Calu3 (cell line): ENCODE results near the gene PPFIBP2. TPM values are rescaled to one million over a fixed set of nuclear protein-coding genes. Genes with fewer than 3 reads are reported as not detected.

Experiments
- BruUV-seq: library from RNA; stranded (reverse); fragments of 400-500 nt; replicated peaks from 2 replicates; lab custom pipeline; 2021; lab: Mats Ljungman, UMichigan
- CTCF ChIA-PET: fragments of 300-600 bp; sonication (Branson Sonifier 250); formaldehyde crosslinking; loops from one replicate; lab custom pipeline; 2022; ENCODE audit warnings: antibody characterized with exemption; lab: Charles Lee
- DNase-seq: peaks from one replicate; pipeline ENCODE4 v3.0.0; 2022
- H3K27ac Mint-ChIP-seq: one replicate; pipeline ENCODE4 v1.8.0; 2022; ENCODE audit warnings: mixed read lengths; ENCODE audit not compliant: unreplicated experiment
- H3K27me3 Mint-ChIP-seq: one replicate; pipeline ENCODE4 v1.8.0; 2022; ENCODE audit warnings: mixed read lengths; ENCODE audit not compliant: unreplicated experiment
- H3K36me3 Mint-ChIP-seq: one replicate; pipeline ENCODE4 v1.8.0; 2022; ENCODE audit warnings: mild to moderate bottlenecking, moderate library complexity, mixed read lengths; ENCODE audit not compliant: insufficient read depth, unreplicated experiment
- H3K4me1 Mint-ChIP-seq: one replicate; pipeline ENCODE4 v1.8.0; 2022; ENCODE audit warnings: mild to moderate bottlenecking, low read depth, mixed read lengths; ENCODE audit not compliant: unreplicated experiment
- H3K4me3 Mint-ChIP-seq: one replicate; pipeline ENCODE4 v1.8.0; 2022; ENCODE audit warnings: mild to moderate bottlenecking, low read depth, moderate library complexity, mixed read lengths; ENCODE audit not compliant: unreplicated experiment
- H3K9me3 Mint-ChIP-seq: one replicate; pipeline ENCODE4 v1.8.0; 2022; ENCODE audit warnings: low read depth, mixed read lengths; ENCODE audit not compliant: unreplicated experiment
- intact Hi-C: fragments of 100-400 bp; cut with micrococcal nuclease; formaldehyde crosslinking; loops from one replicate; pipeline ENCODE4 v1.10.0; 2022; ENCODE audit not compliant: unreplicated experiment
- total RNA-seq: library from RNA; stranded (reverse); gene quantifications from 2 replicates; pipeline ENCODE4 v1.2.3, GENCODE V29; 2022
- TF ChIP-seq, protein P1 (sequence below): fragments of 200-600 bp; IDR thresholded peaks from one replicate; pipeline ENCODE4 v1.8.0; 2022; ENCODE audit warnings: antibody characterized with exemption; ENCODE audit not compliant: unreplicated experiment

The PPFIBP2 gene
- total RNA-seq, 1 experiment from 2014 or later: 28.5 TPM

DNA sequence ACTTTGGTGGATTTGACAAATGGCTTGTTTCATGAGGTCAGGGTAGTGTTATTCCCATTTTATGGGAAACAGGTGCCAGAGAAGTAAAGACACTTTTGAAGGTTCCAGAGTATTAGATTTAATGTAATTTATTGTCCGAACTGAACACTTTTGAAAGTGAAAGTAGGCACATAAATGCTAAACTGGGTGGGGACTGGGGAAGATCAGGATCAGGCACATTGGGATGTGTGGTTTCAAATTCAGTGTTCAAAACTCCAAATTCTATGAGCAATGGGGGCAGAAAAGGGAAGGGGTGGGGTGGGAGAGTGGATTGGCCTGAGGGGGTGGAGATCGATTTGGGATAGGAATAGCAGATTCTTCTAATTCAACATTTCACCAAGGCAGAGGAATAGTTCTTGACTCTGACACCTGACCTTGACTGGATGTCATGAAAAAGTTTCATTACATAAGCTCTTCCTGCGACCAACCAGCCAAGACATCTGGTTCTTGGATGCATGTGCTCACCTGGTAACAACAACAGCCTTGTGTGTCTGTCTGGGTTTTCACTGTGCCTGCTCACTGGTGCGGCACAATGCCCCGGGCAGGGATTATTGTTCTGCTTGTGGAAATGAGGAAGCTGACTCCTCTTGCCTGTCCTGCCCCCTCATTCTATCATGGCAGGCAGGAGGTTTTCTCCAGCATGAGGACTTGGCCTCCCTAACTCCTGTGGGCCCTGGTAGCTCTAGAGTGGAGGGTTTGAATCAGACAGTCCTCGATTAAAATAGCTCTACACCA, 10.8 kb downstream of the PPFIBP2 start:
- BruUV-seq: no TSS peak
- CTCF ChIA-PET: no interaction called here
- no peaks in the 10 kb centered on the region for H3K36me3 Mint-ChIP-seq

DNA sequence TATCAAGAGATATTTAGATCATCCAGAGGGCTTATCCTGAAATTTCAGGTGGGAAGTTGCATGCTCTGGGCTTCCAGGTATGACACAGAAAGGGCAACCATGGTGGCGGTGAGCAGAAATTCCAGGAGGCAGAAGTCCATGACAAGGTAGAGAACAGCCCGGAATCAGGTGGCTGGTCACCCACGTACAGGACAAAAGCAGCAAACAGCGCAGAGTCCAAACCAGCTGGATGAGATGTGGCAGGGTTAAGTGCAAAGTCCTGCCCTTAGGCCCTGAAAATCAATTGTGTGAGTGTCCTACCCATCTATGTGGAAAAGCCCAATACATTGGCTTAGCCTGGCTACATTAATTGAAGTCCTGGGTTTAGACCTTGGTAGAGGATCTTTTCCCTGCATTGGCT, 11.6 kb downstream of the PPFIBP2 start:
- peaks cover 40% of the 10 kb centered on the region for H3K27me3 Mint-ChIP-seq
- H3K9me3 Mint-ChIP-seq: no peaks in the 10 kb centered on the region
- no peaks in the 10 kb centered on the region for H3K36me3 Mint-ChIP-seq
- H3K4me1 Mint-ChIP-seq: no peaks in the 10 kb centered on the region
- H3K4me3 Mint-ChIP-seq: no peak overlapping the region
- TF ChIP-seq, protein P1, sequence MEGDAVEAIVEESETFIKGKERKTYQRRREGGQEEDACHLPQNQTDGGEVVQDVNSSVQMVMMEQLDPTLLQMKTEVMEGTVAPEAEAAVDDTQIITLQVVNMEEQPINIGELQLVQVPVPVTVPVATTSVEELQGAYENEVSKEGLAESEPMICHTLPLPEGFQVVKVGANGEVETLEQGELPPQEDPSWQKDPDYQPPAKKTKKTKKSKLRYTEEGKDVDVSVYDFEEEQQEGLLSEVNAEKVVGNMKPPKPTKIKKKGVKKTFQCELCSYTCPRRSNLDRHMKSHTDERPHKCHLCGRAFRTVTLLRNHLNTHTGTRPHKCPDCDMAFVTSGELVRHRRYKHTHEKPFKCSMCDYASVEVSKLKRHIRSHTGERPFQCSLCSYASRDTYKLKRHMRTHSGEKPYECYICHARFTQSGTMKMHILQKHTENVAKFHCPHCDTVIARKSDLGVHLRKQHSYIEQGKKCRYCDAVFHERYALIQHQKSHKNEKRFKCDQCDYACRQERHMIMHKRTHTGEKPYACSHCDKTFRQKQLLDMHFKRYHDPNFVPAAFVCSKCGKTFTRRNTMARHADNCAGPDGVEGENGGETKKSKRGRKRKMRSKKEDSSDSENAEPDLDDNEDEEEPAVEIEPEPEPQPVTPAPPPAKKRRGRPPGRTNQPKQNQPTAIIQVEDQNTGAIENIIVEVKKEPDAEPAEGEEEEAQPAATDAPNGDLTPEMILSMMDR: no peak
- no peak for DNase-seq
- CTCF ChIA-PET: no interaction called here
- H3K27ac Mint-ChIP-seq: no peak overlapping the region
- no TSS peak for BruUV-seq
- intact Hi-C loops: no loop called here

More for the DNA sequence above, 10.8 kb downstream of the PPFIBP2 start:
- Mint-ChIP-seq H3K4me3 (no peak overlapping the region), H3K27ac (no peak overlapping the region), H3K4me1 (no peaks in the 10 kb centered on the region), H3K27me3 (peaks cover 40% of the 10 kb centered on the region), H3K9me3 (no peaks in the 10 kb centered on the region)
- intact Hi-C loops: no loop called here
- TF ChIP-seq, protein P1: no peak
- DNase-seq: no peak

- H3K4me1 Mint-ChIP-seq: no peaks in the 10 kb centered on the region
- no peaks in the 10 kb centered on the region for H3K9me3 Mint-ChIP-seq
- intact Hi-C loops: no loop called here
- CTCF ChIA-PET: no interaction called here
- H3K4me3 Mint-ChIP-seq: no peak overlapping the region
- no peak overlapping the region for H3K27ac Mint-ChIP-seq
- TF ChIP-seq, protein P1: no peak
- DNase-seq: no peak
- H3K36me3 Mint-ChIP-seq: no peaks in the 10 kb centered on the region
- H3K27me3 Mint-ChIP-seq: peaks cover 40% of the 10 kb centered on the region
- BruUV-seq: no TSS peak
These were observed 13.2 kb downstream of the PPFIBP2 start for GRCh38 chr11:7527029-7527428.

- DNase-seq: no peak
- intact Hi-C loops: no loop called here
- Mint-ChIP-seq H3K36me3 (no peaks in the 10 kb centered on the region), H3K4me1 (no peaks in the 10 kb centered on the region), H3K4me3 (no peak overlapping the region), H3K27me3 (peaks cover 44% of the 10 kb centered on the region), H3K9me3 (no peaks in the 10 kb centered on the region), H3K27ac (no peak overlapping the region)
- CTCF ChIA-PET: no interaction called here
- TF ChIP-seq, protein P1: no peak
- no TSS peak for BruUV-seq
These were observed 14.8 kb downstream of the PPFIBP2 start for GRCh38 chr11:7528514-7529049.
